Measurements from ENCODE around the gene PSMD7. TPM values are rescaled to one million over a fixed set of nuclear protein-coding genes. Genes with fewer than 3 reads are reported as not detected.

The PSMD7 gene
- total and polyA plus RNA-seq, 2 experiments from 2014 or later, result 82.9 to 160 TPM

GRCh38 chr16:74253161-74253938 is 43.3 kb upstream of the PSMD7 start:
- no peaks in the 10 kb centered on the region for H3K9me2 ChIP-seq (ENCODE audit: insufficient read depth)
- no peak overlapping the region for H2AFZ ChIP-seq
- H3K27ac ChIP-seq, result no peak overlapping the region
- H3K36me3 ChIP-seq (ENCODE audit: low read depth), result no peaks in the 10 kb centered on the region
- 5 to 6% methylated on average over 6 of the region's 6 CpGs for WGBS, 2 experiments (ENCODE audit: low coverage in 1 of 2, low lambda C conversion rate in 2 of 2, missing lambda C conversion rate in 2 of 2)
- no peak overlapping the region for H3K4me3 ChIP-seq
- no peaks in the 10 kb centered on the region for H3K27me3 ChIP-seq (replicated peaks; ENCODE audit: insufficient read depth)
- H3K4me2 ChIP-seq (ENCODE audit: unreplicated experiment), result no peak overlapping the region
- no peaks in the 10 kb centered on the region for H3K4me1 ChIP-seq (ENCODE audit: insufficient read depth)
- H3K79me2 ChIP-seq (ENCODE audit: insufficient read depth), result no peaks in the 10 kb centered on the region
- H4K20me1 ChIP-seq (ENCODE audit: insufficient read depth), result no peaks in the 10 kb centered on the region
- H3K9ac ChIP-seq, result no peak overlapping the region
- TF ChIP-seq EZH2 (IDR thresholded peaks at IDR 0.05; ENCODE audit: insufficient read depth, poor library complexity, severe bottlenecking) (no peak), EZH2phosphoT487 (IDR thresholded peaks at IDR 0.05; ENCODE audit: insufficient read depth, low read depth) (no peak)
- no peaks in the 10 kb centered on the region for H3K9me3 ChIP-seq (ENCODE audit: low read depth)
- H3F3A ChIP-seq (ENCODE audit: insufficient read depth), result no peaks in the 10 kb centered on the region
- in situ Hi-C loops (cut with MboI), result no loop called here
- no peak for DNase-seq

DNA sequence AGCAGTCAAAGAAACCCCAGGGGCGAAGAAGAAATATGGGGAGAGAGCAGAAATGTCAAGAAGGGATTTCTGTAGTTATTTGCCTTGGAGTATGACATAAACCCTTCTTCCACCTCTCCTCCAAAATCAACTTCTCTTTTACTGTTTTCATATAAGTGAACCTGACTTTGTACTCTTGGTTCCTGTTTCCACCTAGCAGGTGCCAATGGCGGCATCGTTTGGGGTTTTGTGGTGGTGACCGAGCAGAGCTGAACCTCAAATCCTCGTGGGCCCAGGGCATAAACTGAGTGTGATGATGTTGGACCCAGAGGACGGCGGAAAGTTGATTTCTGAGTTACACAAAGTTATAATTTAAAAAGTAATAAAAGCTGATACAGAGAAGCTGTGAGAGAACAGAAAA is 39.6 kb upstream of the PSMD7 start:
- Histone ChIP-seq H3K79me2 (ENCODE audit: insufficient read depth) (no peaks in the 10 kb centered on the region), H3K4me2 (ENCODE audit: unreplicated experiment) (no peak overlapping the region), H3K9me3 (ENCODE audit: low read depth) (no peaks in the 10 kb centered on the region), H2AFZ (no peak overlapping the region), H3K9me2 (ENCODE audit: insufficient read depth) (no peaks in the 10 kb centered on the region), H3K36me3 (ENCODE audit: low read depth) (no peaks in the 10 kb centered on the region), H3K27me3 (replicated peaks; ENCODE audit: insufficient read depth) (no peaks in the 10 kb centered on the region), H3K27ac (no peak overlapping the region), H3F3A (ENCODE audit: insufficient read depth) (no peaks in the 10 kb centered on the region), H4K20me1 (ENCODE audit: insufficient read depth) (no peaks in the 10 kb centered on the region), H3K4me1 (ENCODE audit: insufficient read depth) (no peaks in the 10 kb centered on the region), H3K9ac (no peak overlapping the region), H3K4me3 (no peak overlapping the region)
- TF ChIP-seq EZH2 (IDR thresholded peaks at IDR 0.05; ENCODE audit: insufficient read depth, poor library complexity, severe bottlenecking), result no peak
- no peak for TF ChIP-seq EZH2phosphoT487 (IDR thresholded peaks at IDR 0.05; ENCODE audit: insufficient read depth, low read depth)
- in situ Hi-C loops (cut with MboI), result no loop called here
- 46 to 54% methylated on average over 7 of the region's 7 CpGs for WGBS, 2 experiments (ENCODE audit: low coverage in 1 of 2, low lambda C conversion rate in 2 of 2, missing lambda C conversion rate in 2 of 2)
- DNase-seq, result no peak

DNA sequence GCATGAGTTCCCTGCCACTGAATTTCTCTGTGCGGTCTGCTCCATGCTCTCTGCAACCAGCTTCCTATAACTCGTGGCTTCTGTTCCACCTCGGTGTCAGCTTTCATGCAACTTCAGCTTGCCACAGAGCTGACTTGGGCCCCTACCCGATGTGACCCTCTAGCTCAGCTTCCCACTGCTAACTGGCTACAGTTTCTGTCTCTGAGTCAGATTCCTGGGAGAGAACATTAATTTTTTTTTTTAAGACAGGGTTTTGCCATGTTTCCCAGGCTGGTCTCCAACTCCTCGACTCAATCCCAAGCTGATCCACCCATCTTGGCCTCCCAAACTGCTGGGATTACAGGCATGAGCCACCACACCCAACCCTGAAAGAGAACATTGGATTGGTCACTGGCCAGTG is 35.5 kb upstream of the PSMD7 start:
- Histone ChIP-seq H2AFZ (no peak overlapping the region), H3F3A (ENCODE audit: insufficient read depth) (no peaks in the 10 kb centered on the region), H3K9me2 (ENCODE audit: insufficient read depth) (no peaks in the 10 kb centered on the region), H3K9ac (no peak overlapping the region), H3K4me2 (ENCODE audit: unreplicated experiment) (no peak overlapping the region), H3K27me3 (replicated peaks; ENCODE audit: insufficient read depth) (no peaks in the 10 kb centered on the region), H4K20me1 (ENCODE audit: insufficient read depth) (no peaks in the 10 kb centered on the region), H3K4me3 (no peak overlapping the region), H3K27ac (no peak overlapping the region), H3K9me3 (ENCODE audit: low read depth) (no peaks in the 10 kb centered on the region), H3K4me1 (ENCODE audit: insufficient read depth) (no peaks in the 10 kb centered on the region), H3K36me3 (ENCODE audit: low read depth) (no peaks in the 10 kb centered on the region), H3K79me2 (ENCODE audit: insufficient read depth) (no peaks in the 10 kb centered on the region)
- 3 to 4% methylated on average over 5 of the region's 5 CpGs for WGBS, 2 experiments (ENCODE audit: low coverage in 1 of 2, low lambda C conversion rate in 2 of 2, missing lambda C conversion rate in 2 of 2)
- no peak for DNase-seq
- in situ Hi-C loops (cut with MboI), result no loop called here
- TF ChIP-seq EZH2 (IDR thresholded peaks at IDR 0.05; ENCODE audit: insufficient read depth, poor library complexity, severe bottlenecking) (no peak), EZH2phosphoT487 (IDR thresholded peaks at IDR 0.05; ENCODE audit: insufficient read depth, low read depth) (no peak)

GRCh38 chr16:74264811-74265210 is 31.8 kb upstream of the PSMD7 start:
- H3K4me2 ChIP-seq (ENCODE audit: unreplicated experiment), result no peak overlapping the region
- DNase-seq, result no peak
- no peaks in the 10 kb centered on the region for H3K9me2 ChIP-seq (ENCODE audit: insufficient read depth)
- WGBS, 2 experiments (ENCODE audit: low coverage in 1 of 2, low lambda C conversion rate in 2 of 2, missing lambda C conversion rate in 2 of 2), result 3 to 5% methylated on average over 3 of the region's 3 CpGs
- H4K20me1 ChIP-seq (ENCODE audit: insufficient read depth), result no peaks in the 10 kb centered on the region
- H3K4me3 ChIP-seq, result no peak overlapping the region
- no peaks in the 10 kb centered on the region for H3K9me3 ChIP-seq (ENCODE audit: low read depth)
- H3K27ac ChIP-seq, result no peak overlapping the region
- no peaks in the 10 kb centered on the region for H3F3A ChIP-seq (ENCODE audit: insufficient read depth)
- no peaks in the 10 kb centered on the region for H3K79me2 ChIP-seq (ENCODE audit: insufficient read depth)
- no peaks in the 10 kb centered on the region for H3K36me3 ChIP-seq (ENCODE audit: low read depth)
- in situ Hi-C loops (cut with MboI), result no loop called here
- H3K27me3 ChIP-seq (replicated peaks; ENCODE audit: insufficient read depth), result peaks cover 24% of the 10 kb centered on the region
- TF ChIP-seq EZH2phosphoT487 (IDR thresholded peaks at IDR 0.05; ENCODE audit: insufficient read depth, low read depth), result no peak
- no peak for TF ChIP-seq EZH2 (IDR thresholded peaks at IDR 0.05; ENCODE audit: insufficient read depth, poor library complexity, severe bottlenecking)
- no peak overlapping the region for H3K9ac ChIP-seq
- no peak overlapping the region for H2AFZ ChIP-seq
- no peaks in the 10 kb centered on the region for H3K4me1 ChIP-seq (ENCODE audit: insufficient read depth)

Data from GM23248 (cell line).